HepG2 (cell line): ENCODE results near the gene APRT. TPM values are rescaled to one million over a fixed set of nuclear protein-coding genes. Genes with fewer than 3 reads are reported as not detected.

Experiments used
- BORCS8-MEF2B ChIP-seq: sonication (generic); formaldehyde crosslinking; IDR thresholded peaks from 2 replicates; pipeline ENCODE4 v1.8.0; 2022; ENCODE audit warnings: mild to moderate bottlenecking, missing genetic modification reagents
- CAMTA2 ChIP-seq: sonication (generic); formaldehyde crosslinking; IDR thresholded peaks from 2 replicates; pipeline ENCODE4 v1.4.0; 2020; ENCODE audit warnings: mild to moderate bottlenecking, missing genetic modification reagents, borderline replicate concordance
- DDIT3 ChIP-seq: sonication (generic); formaldehyde crosslinking; IDR thresholded peaks from 2 replicates; pipeline ENCODE4 v1.4.0; 2020; ENCODE audit warnings: mild to moderate bottlenecking, missing genetic modification reagents
- E2F2 ChIP-seq: sonication (generic); formaldehyde crosslinking; IDR thresholded peaks from 2 replicates; pipeline ENCODE4 v1.4.0; 2020; ENCODE audit warnings: missing genetic modification reagents, borderline replicate concordance
- ETV6 ChIP-seq: sonication (generic); formaldehyde crosslinking; conservative IDR thresholded peaks from 2 replicates; pipeline ENCODE4 v1.4.0; 2020; ENCODE audit warnings: missing genetic modification reagents
- GPBP1L1 ChIP-seq: sonication (generic); formaldehyde crosslinking; IDR thresholded peaks from 2 replicates; pipeline ENCODE4 v1.5.0; 2020; ENCODE audit warnings: mild to moderate bottlenecking, missing genetic modification reagents
- HNF1B ChIP-seq: sonication (generic); formaldehyde crosslinking; IDR thresholded peaks from 2 replicates; pipeline ENCODE4 v1.5.1; 2020; ENCODE audit warnings: mild to moderate bottlenecking, moderate library complexity, missing genetic modification reagents
- HOXA3 ChIP-seq: sonication (generic); formaldehyde crosslinking; IDR thresholded peaks from 2 replicates; pipeline ENCODE4 v1.5.0; 2020; ENCODE audit warnings: missing genetic modification reagents
- REXO4 ChIP-seq: sonication (generic); formaldehyde crosslinking; IDR thresholded peaks from 2 replicates; pipeline ENCODE4 v1.8.0; 2022; ENCODE audit warnings: missing genetic modification reagents, mild to moderate bottlenecking, borderline replicate concordance
- SOX13 ChIP-seq, 3 experiments: fragments of 450-650 bp in 1 of 3; sonication (generic) in 1 of 3; formaldehyde crosslinking in 1 of 3; IDR thresholded peaks in 2 of 3; conservative IDR thresholded peaks in 1 of 3; 2 replicates each; pipeline versions ENCODE4 v1.5.0 to v1.6.1; 2016 to 2020; ENCODE audit warnings: antibody characterized with exemption in 1 of 3, mild to moderate bottlenecking in 1 of 3, missing compliant biosample characterization in 1 of 3, missing genetic modification reagents in 1 of 3, moderate library complexity in 1 of 3
- ZNF160 ChIP-seq: sonication (generic); formaldehyde crosslinking; IDR thresholded peaks from 2 replicates; pipeline ENCODE4 v1.8.0; 2022; ENCODE audit warnings: mild to moderate bottlenecking, inconsistent platforms, missing genetic modification reagents
- ZNF225 ChIP-seq: sonication (generic); formaldehyde crosslinking; IDR thresholded peaks from 2 replicates; pipeline ENCODE4 v1.4.0; 2020; ENCODE audit warnings: mild to moderate bottlenecking, missing genetic modification reagents
- ZNF235 ChIP-seq: sonication (generic); formaldehyde crosslinking; IDR thresholded peaks from 2 replicates; pipeline ENCODE4 v1.8.1; 2023; ENCODE audit warnings: mild to moderate bottlenecking, missing genetic modification reagents, borderline replicate concordance
- ZNF251 ChIP-seq: sonication (generic); formaldehyde crosslinking; IDR thresholded peaks from 2 replicates; pipeline ENCODE4 v1.9.0; 2021; ENCODE audit warnings: mild to moderate bottlenecking, missing genetic modification reagents
- ZNF3 ChIP-seq: IDR thresholded peaks from 2 replicates; pipeline ENCODE4 v1.7.0; 2017; ENCODE audit warnings: inconsistent platforms
- ZNF329 ChIP-seq: sonication (generic); formaldehyde crosslinking; IDR thresholded peaks from 2 replicates; pipeline ENCODE4 v1.9.0; 2021; ENCODE audit warnings: low read depth, mild to moderate bottlenecking, missing genetic modification reagents
- ZNF740 ChIP-seq: sonication (generic); formaldehyde crosslinking; IDR thresholded peaks from 2 replicates; pipeline ENCODE4 v1.4.0; 2020; ENCODE audit warnings: missing genetic modification reagents
- ZNF770 ChIP-seq: sonication (generic); formaldehyde crosslinking; IDR thresholded peaks from 2 replicates; pipeline ENCODE4 v1.5.0; 2020; ENCODE audit warnings: mild to moderate bottlenecking, missing genetic modification reagents
- ZNF841 ChIP-seq: sonication (generic); formaldehyde crosslinking; IDR thresholded peaks from 2 replicates; pipeline ENCODE4 v1.8.1; 2023; ENCODE audit warnings: missing genetic modification reagents, borderline replicate concordance
- polyA plus RNA-seq, 8 experiments: library from polyadenylated mRNA; depleted of rRNA in 3 of 8; stranded (reverse) in 7 of 8; unstranded in 1 of 8; fragments of >200 nt; fragmentation: Illumina TruSeq in 4 of 8; extraction: Trizol in 4 of 8; gene quantifications; 2 replicates each; pipeline versions ENCODE4 v1.2.1 to v1.2.3, GENCODE V29; 2011 to 2016; ENCODE audit warnings: low read depth in 4 of 8, missing spikeins in 1 of 8, mixed read lengths in 1 of 8; ENCODE audit not compliant: insufficient read depth in 1 of 8
- total RNA-seq, 5 experiments: library from RNA; depleted of rRNA; stranded (reverse); fragments of >200 nt; fragmentation: Illumina TruSeq; extraction: Trizol; gene quantifications; 2 replicates each; pipeline ENCODE4 v1.2.3, GENCODE V29; 2016; ENCODE audit warnings: low read depth in 1 of 5

Gene APRT
- total and polyA plus RNA-seq, 2 of the 13 experiments (the other 11 are each of a cell fraction or from before 2014, with no cell fraction given), result 155 to 242 TPM

GRCh38 chr16:88785106-88785924 is 26.4 kb downstream of the APRT start, which contains the start of gene PIEZO1 (continued):
- TF ChIP-seq DDIT3 (CRISPR knock-in tag) (no peak), HOXA3 (CRISPR knock-in tag) (peak; percentile 69; the same call in 1 of the 2 replicates), ZNF329 (CRISPR knock-in tag) (peak; percentile 74; the same call in 1 of the 2 replicates), SOX13 (IDR thresholded peaks at IDR 0.05) (no peak), SOX13 (CRISPR knock-in tag; conservative IDR thresholded peaks at IDR 0.05 in 1 of 2, IDR thresholded peaks at IDR 0.05 in 1 of 2) (peak in 1 of 2 experiments; percentile 43; a peak in 1 of 4 replicates), CAMTA2 (no peak), ZNF251 (CRISPR knock-in tag) (no peak), ZNF3 (CRISPR knock-in tag) (no peak), ZNF160 (CRISPR knock-in tag) (no peak; the same call in 1 of the 2 replicates), ZNF235 (CRISPR knock-in tag) (no peak), ETV6 (CRISPR knock-in tag) (0 out of 2 replicates have a peak, but pooled peaks have one; percentile 56), REXO4 (CRISPR knock-in tag) (peak; percentile 42; the same call in 1 of the 2 replicates), GPBP1L1 (CRISPR knock-in tag) (no peak), E2F2 (no peak), ZNF841 (CRISPR knock-in tag) (no peak), ZNF740 (CRISPR knock-in tag) (peak; percentile 64), ZNF225 (CRISPR knock-in tag) (peak; percentile 89; the same call in 1 of the 2 replicates), ZNF770 (peak; percentile 34; the same call in 1 of the 2 replicates), HNF1B (CRISPR knock-in tag) (no peak), BORCS8-MEF2B (peak; percentile 86; the same call in 1 of the 2 replicates)
